Measurements from ENCODE around the gene PLCB1.
"Not testable (repeated sequence)": the region's sequence is repeated elsewhere in the genome, so short reads cannot be mapped to it uniquely, and the experiment has no call there.

Gene PLCB1

GRCh38 chr20:8335495-8336195, 203.6 kb downstream of the PLCB1 start:
- DNase-seq: no peak

- no peak for DNase-seq
Observed at GRCh38 chr20:8339349-8339748, 207.3 kb downstream of the PLCB1 start.

- DNase-seq: no peak
Observed at GRCh38 chr20:8342391-8342790, 210.3 kb downstream of the PLCB1 start.

GRCh38 chr20:8344106-8344505, 212.0 kb downstream of the PLCB1 start:
- no peak for DNase-seq

GRCh38 chr20:8344631-8345030, 212.6 kb downstream of the PLCB1 start:
- DNase-seq: no peak

GRCh38 chr20:8346700-8347270, 214.7 kb downstream of the PLCB1 start:
- no peak for DNase-seq

GRCh38 chr20:8350225-8350624, 218.2 kb downstream of the PLCB1 start:
- DNase-seq: not testable (repeated sequence)

GRCh38 chr20:8352486-8352885, 220.4 kb downstream of the PLCB1 start:
- DNase-seq: no peak

- no peak for DNase-seq
Observed at GRCh38 chr20:8353512-8353911, 221.4 kb downstream of the PLCB1 start.

GRCh38 chr20:8355453-8355852, 223.4 kb downstream of the PLCB1 start:
- no peak for DNase-seq

- no peak for DNase-seq
Observed at GRCh38 chr20:8356806-8357205, 224.7 kb downstream of the PLCB1 start.

- DNase-seq: no peak
Observed at GRCh38 chr20:8357703-8358102, 225.6 kb downstream of the PLCB1 start.

- DNase-seq: no peak
Observed at GRCh38 chr20:8360035-8360434, 228.0 kb downstream of the PLCB1 start.

- DNase-seq: no peak
Observed at GRCh38 chr20:8361006-8361652, 229.1 kb downstream of the PLCB1 start.

- no peak for DNase-seq
Observed at GRCh38 chr20:8361779-8362178, 229.7 kb downstream of the PLCB1 start.

- no peak for DNase-seq
Observed at GRCh38 chr20:8362457-8362856, 230.4 kb downstream of the PLCB1 start.

- no peak for DNase-seq
Observed at GRCh38 chr20:8363970-8364733, 232.1 kb downstream of the PLCB1 start.

GRCh38 chr20:8364734-8365078, 232.6 kb downstream of the PLCB1 start:
- DNase-seq: no peak

GRCh38 chr20:8365634-8366033, 233.6 kb downstream of the PLCB1 start:
- no peak for DNase-seq

- DNase-seq: no peak
Observed at GRCh38 chr20:8366303-8366923, 234.3 kb downstream of the PLCB1 start.

- DNase-seq: no peak
Observed at GRCh38 chr20:8367689-8368088, 235.6 kb downstream of the PLCB1 start.

- no peak for DNase-seq
Observed at GRCh38 chr20:8368670-8369069, 236.6 kb downstream of the PLCB1 start.

GRCh38 chr20:8369311-8369710, 237.2 kb downstream of the PLCB1 start:
- no peak for DNase-seq

Data from activated naive CD4-positive, alpha-beta T cell (primary cell).